A673 (cell line): ENCODE data around the gene H1-8. TPM values are rescaled to one million over a fixed set of nuclear protein-coding genes. Genes with fewer than 3 reads are reported as not detected.

Source experiments
- BruUV-seq: library from RNA; stranded (reverse); fragments of 400-500 nt; replicated peaks from 2 replicates; lab custom pipeline; 2021; lab: Mats Ljungman, UMichigan
- CTCF ChIA-PET: fragments of 300-600 bp; sonication (Branson Sonifier 250); formaldehyde crosslinking; loops from one replicate; lab custom pipeline; 2022; ENCODE audit warnings: antibody characterized with exemption; lab: Charles Lee
- POLR2A ChIA-PET: fragments of 300-600 bp; sonication (Branson Sonifier 250); formaldehyde crosslinking; loops from one replicate; lab custom pipeline; 2022; ENCODE audit warnings: antibody characterized with exemption; ENCODE audit not compliant: low non-redundant PET; lab: Charles Lee
- DNase-seq: peaks from one replicate; pipeline ENCODE4 v3.0.0-alpha.2; 2015; ENCODE audit warnings: low spot score
- H3K27ac ChIP-seq: fragments of 200-600 bp; sonication (generic); 2 replicates; pipeline ENCODE4 v1.5.1; 2016; ENCODE audit warnings: mixed run types, low read depth, mild to moderate bottlenecking, mixed read lengths, antibody characterized with exemption, low read length; ENCODE audit not compliant: poor library complexity, severe bottlenecking
- H3K27me3 ChIP-seq: fragments of 200-600 bp; sonication (generic); replicated peaks from 2 replicates; pipeline ENCODE4 v1.6.1; 2017; ENCODE audit warnings: mixed run types, low read depth, mild to moderate bottlenecking, mixed read lengths, antibody characterized with exemption, low read length; ENCODE audit not compliant: insufficient read depth, poor library complexity
- H3K36me3 ChIP-seq: fragments of 200-600 bp; sonication (generic); 2 replicates; pipeline ENCODE4 v1.6.1; 2016; ENCODE audit warnings: mixed run types, mild to moderate bottlenecking, mixed read lengths, antibody characterized with exemption, low read length; ENCODE audit not compliant: insufficient read depth, poor library complexity, severe bottlenecking
- H3K4me1 ChIP-seq: fragments of 200-600 bp; sonication (generic); 2 replicates; pipeline ENCODE4 v1.6.1; 2017; ENCODE audit warnings: mixed run types, mild to moderate bottlenecking, mixed read lengths, antibody characterized with exemption, low read length; ENCODE audit not compliant: insufficient read depth, poor library complexity, severe bottlenecking
- H3K4me3 ChIP-seq: fragments of 200-600 bp; sonication (generic); 2 replicates; pipeline ENCODE4 v1.5.1; 2016; ENCODE audit warnings: low read depth, mixed run types, mild to moderate bottlenecking, mixed read lengths, low read length; ENCODE audit not compliant: poor library complexity, severe bottlenecking
- H3K9me3 ChIP-seq: fragments of 200-600 bp; sonication (generic); 2 replicates; pipeline ENCODE4 v1.6.1; 2016; ENCODE audit warnings: mixed run types, low read depth, mild to moderate bottlenecking, mixed read lengths, antibody characterized with exemption, low read length; ENCODE audit not compliant: poor library complexity, severe bottlenecking
- CTCF ChIP-seq: fragments of 300-800, 200-600 bp; sonication (generic); conservative IDR thresholded peaks from 2 replicates; pipeline ENCODE4 v1.5.1; 2017; ENCODE audit warnings: low read depth, mild to moderate bottlenecking, antibody characterized with exemption, low read length, moderate library complexity, mixed read lengths
- EZH2 ChIP-seq: fragments of 200-600 bp; sonication (generic); IDR thresholded peaks from 2 replicates; pipeline ENCODE4 v1.6.1; 2017; ENCODE audit warnings: borderline replicate concordance, low read depth, mild to moderate bottlenecking, mixed read lengths, antibody characterized with exemption, low read length; ENCODE audit not compliant: poor library complexity, severe bottlenecking
- intact Hi-C: fragments of 100-400 bp; cut with micrococcal nuclease; formaldehyde crosslinking; loops from one replicate; pipeline ENCODE4 v1.10.0; 2022; ENCODE audit not compliant: unreplicated experiment
- total RNA-seq: library from RNA; stranded (reverse); gene quantifications from 2 replicates; pipeline ENCODE4 v1.2.3, GENCODE V29; 2021

The H1-8 gene
- total RNA-seq, 1 experiment from 2014 or later: not detected

GRCh38 chr3:129548104-129548965, 5.4 kb downstream of the H1-8 start:
- peaks cover 5% of the 10 kb centered on the region for H3K4me1 ChIP-seq
- BruUV-seq: no TSS peak

GRCh38 chr3:129549006-129549800, 6.2 kb downstream of the H1-8 start:
- Histone ChIP-seq H3K4me3 (no peak overlapping the region), H3K4me1 (peaks cover 8% of the 10 kb centered on the region), H3K9me3 (no peaks in the 10 kb centered on the region), H3K27ac (no peak overlapping the region), H3K36me3 (no peaks in the 10 kb centered on the region), H3K27me3 (no peaks in the 10 kb centered on the region)
- POLR2A ChIA-PET: no interaction called here
- BruUV-seq: no TSS peak
- intact Hi-C loops: no loop called here
- no peak for DNase-seq
- TF ChIP-seq CTCF (no peak), EZH2 (no peak)
- CTCF ChIA-PET: no interaction called here

More at GRCh38 chr3:129548104-129548965, 5.4 kb downstream of the H1-8 start:
- Histone ChIP-seq H3K9me3 (no peaks in the 10 kb centered on the region), H3K27ac (no peak overlapping the region), H3K4me3 (no peak overlapping the region), H3K36me3 (no peaks in the 10 kb centered on the region), H3K27me3 (no peaks in the 10 kb centered on the region)
- TF ChIP-seq CTCF (no peak), EZH2 (no peak)
- ChIA-PET POLR2A (no interaction called here), CTCF (no interaction called here)
- intact Hi-C loops: no loop called here
- DNase-seq: no peak

DNA sequence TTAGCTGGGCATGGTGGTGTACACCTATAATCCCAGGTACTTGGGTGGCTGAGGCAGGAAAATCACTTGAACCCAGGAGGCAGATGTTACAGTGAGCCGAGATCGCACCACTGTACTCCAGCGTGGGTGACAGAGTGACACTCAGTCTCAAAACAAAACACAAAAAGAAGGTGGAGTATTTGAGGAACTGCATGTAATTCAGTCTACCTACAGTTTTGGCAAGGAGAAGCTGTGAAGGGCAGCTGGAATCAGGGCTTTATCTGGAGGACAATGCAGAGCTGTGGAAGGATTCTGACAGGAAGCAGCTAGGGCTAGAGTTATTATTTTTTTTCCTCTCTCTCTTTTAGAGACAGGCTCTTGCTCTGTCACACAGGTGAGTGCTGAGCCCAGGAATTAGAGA, 6.8 kb downstream of the H1-8 start:
- no peak for DNase-seq
- CTCF ChIA-PET: no interaction called here
- POLR2A ChIA-PET: no interaction called here

More for the DNA sequence above, 6.8 kb downstream of the H1-8 start:
- intact Hi-C loops: no loop called here
- Histone ChIP-seq H3K27ac (no peak overlapping the region), H3K9me3 (no peaks in the 10 kb centered on the region), H3K27me3 (no peaks in the 10 kb centered on the region), H3K4me1 (peaks cover 8% of the 10 kb centered on the region), H3K4me3 (no peak overlapping the region), H3K36me3 (no peaks in the 10 kb centered on the region)
- no TSS peak for BruUV-seq
- TF ChIP-seq CTCF: no peak
- no peak for TF ChIP-seq EZH2
